GM23248 (cell line): ENCODE results near the gene STAM. TPM values are rescaled to one million over a fixed set of nuclear protein-coding genes. Genes with fewer than 3 reads are reported as not detected.
A peak's percentile ranks its signal among the peaks of the same experiment; 100 is the strongest.

Experiments
- DNase-seq: peaks from one replicate; pipeline ENCODE4 v3.0.0-alpha.2; 2015
- H2AFZ ChIP-seq: fragments of 200-600 bp; sonication (generic); 2 replicates; pipeline ENCODE4 v1.6.1; 2016; ENCODE audit warnings: antibody characterized with exemption
- H3F3A ChIP-seq: fragments of 200-600 bp; sonication (generic); 2 replicates; pipeline ENCODE4 v1.6.1; 2016; ENCODE audit warnings: mild to moderate bottlenecking, antibody characterized with exemption, mixed run types; ENCODE audit not compliant: insufficient read depth
- H3K27ac ChIP-seq: fragments of 200-600 bp; sonication (generic); 2 replicates; pipeline ENCODE4 v1.5.1; 2016; ENCODE audit warnings: mild to moderate bottlenecking
- H3K27me3 ChIP-seq: fragments of 200-600 bp; sonication (generic); replicated peaks from 2 replicates; pipeline ENCODE4 v1.6.1; 2016; ENCODE audit warnings: mild to moderate bottlenecking; ENCODE audit not compliant: insufficient read depth
- H3K36me3 ChIP-seq: fragments of 200-600 bp; sonication (generic); 2 replicates; pipeline ENCODE4 v1.6.1; 2016; ENCODE audit warnings: low read depth, mild to moderate bottlenecking
- H3K4me1 ChIP-seq: fragments of 200-600 bp; sonication (generic); 2 replicates; pipeline ENCODE4 v1.6.1; 2016; ENCODE audit warnings: mild to moderate bottlenecking; ENCODE audit not compliant: insufficient read depth
- H3K4me2 ChIP-seq: fragments of 200-600 bp; sonication (generic); one replicate; pipeline ENCODE4 v1.6.1; 2016; ENCODE audit warnings: mild to moderate bottlenecking; ENCODE audit not compliant: unreplicated experiment
- H3K4me3 ChIP-seq: fragments of 200-600 bp; sonication (generic); 2 replicates; pipeline ENCODE4 v1.5.1; 2016; ENCODE audit warnings: mild to moderate bottlenecking
- H3K79me2 ChIP-seq: fragments of 200-600 bp; sonication (generic); 2 replicates; pipeline ENCODE4 v1.6.1; 2016; ENCODE audit warnings: mild to moderate bottlenecking; ENCODE audit not compliant: insufficient read depth
- H3K9ac ChIP-seq: fragments of 200-600 bp; sonication (generic); 2 replicates; pipeline ENCODE4 v1.6.1; 2016; ENCODE audit warnings: mild to moderate bottlenecking
- H3K9me2 ChIP-seq: fragments of 200-600 bp; sonication (generic); 2 replicates; pipeline ENCODE4 v1.6.1; 2016; ENCODE audit warnings: mixed run types, mild to moderate bottlenecking, moderate library complexity; ENCODE audit not compliant: insufficient read depth
- H3K9me3 ChIP-seq: fragments of 200-600 bp; sonication (generic); one replicate; pipeline ENCODE4 v1.6.1; 2017; ENCODE audit warnings: low read depth
- H4K20me1 ChIP-seq: fragments of 200-600 bp; sonication (generic); 2 replicates; pipeline ENCODE4 v1.6.0; 2016; ENCODE audit not compliant: insufficient read depth
- EZH2 ChIP-seq: fragments of 200-600 bp; sonication (generic); IDR thresholded peaks from 2 replicates; pipeline ENCODE4 v1.6.1; 2018; ENCODE audit warnings: antibody characterized with exemption, mild to moderate bottlenecking; ENCODE audit not compliant: insufficient read depth, poor library complexity, severe bottlenecking
- EZH2phosphoT487 ChIP-seq: fragments of 200-600 bp; sonication (generic); IDR thresholded peaks from 2 replicates; pipeline ENCODE4 v1.6.1; 2018; ENCODE audit warnings: antibody characterized with exemption, moderate library complexity, mild to moderate bottlenecking, low read depth; ENCODE audit not compliant: insufficient read depth
- WGBS, 2 experiments: methylation state at CpG; one replicate each; pipeline ENCODE4 v1.1.6; 2015 to 2017; ENCODE audit warnings: low lambda C conversion rate in 2 of 2, low coverage in 1 of 2; ENCODE audit errors: missing lambda C conversion rate in 2 of 2; 5-methylcytosine and 5-hydroxymethylcytosine counted together
- in situ Hi-C: fragments of 300-500 bp; cut with MboI; formaldehyde crosslinking; loops from 2 replicates; pipeline ENCODE4 v1.15.0; 2020
- polyA plus RNA-seq: library from polyadenylated mRNA; unstranded; fragments of >200 nt; fragmentation: Nextera tagmentation; extraction: Ambion mirVana; gene quantifications from 2 replicates; pipeline ENCODE4 v1.2.1, GENCODE V29; 2016
- total RNA-seq: library from RNA; depleted of rRNA; stranded (reverse); fragments of >200 nt; shearing (Covaris generic); gene quantifications from 2 replicates; pipeline ENCODE4 v1.2.3, GENCODE V29; 2014

STAM gene
- total and polyA plus RNA-seq, 2 experiments from 2014 or later = 25.2 to 29.2 TPM

DNA sequence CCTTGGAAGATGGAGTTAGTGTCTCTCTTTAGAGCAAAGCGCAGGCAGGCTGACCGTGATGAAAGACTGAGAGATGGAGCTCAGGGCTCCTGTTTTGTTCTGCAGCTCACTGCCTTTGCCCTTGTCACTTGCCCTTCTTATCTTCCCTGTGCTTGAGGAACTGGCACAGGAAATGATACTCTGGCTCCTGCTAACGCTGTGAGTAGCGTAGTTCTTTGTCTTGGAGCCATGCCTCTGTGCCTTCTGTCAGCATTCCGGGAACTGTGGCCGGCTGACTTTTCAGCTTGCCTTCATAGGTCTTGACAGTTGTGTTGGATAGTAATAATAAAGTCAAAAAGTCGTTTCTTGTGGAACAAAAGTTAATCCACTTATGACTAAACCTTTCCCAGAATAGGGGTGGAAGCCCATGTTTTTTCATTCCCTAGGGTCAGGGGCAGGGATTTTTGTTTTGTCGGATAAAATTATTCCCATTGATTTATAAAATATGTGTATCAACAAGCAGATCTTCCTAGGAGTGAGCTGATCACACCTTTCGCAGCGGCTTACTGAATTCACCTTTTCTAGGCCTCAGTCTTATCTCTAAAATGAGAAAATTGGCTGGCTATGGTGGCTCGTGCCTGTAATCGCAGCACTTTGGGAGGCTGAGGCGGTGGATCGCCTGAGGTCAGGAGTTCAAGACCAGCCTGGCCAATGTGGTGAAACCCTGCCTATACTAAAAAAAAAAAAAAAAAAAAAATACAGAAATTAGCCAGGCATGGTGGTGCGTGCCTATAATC lies 91.4 kb downstream of the STAM start:
- no peak for DNase-seq
- WGBS, 2 experiments = 90 to 94% methylated on average over 15 of the region's 15 CpGs

DNA sequence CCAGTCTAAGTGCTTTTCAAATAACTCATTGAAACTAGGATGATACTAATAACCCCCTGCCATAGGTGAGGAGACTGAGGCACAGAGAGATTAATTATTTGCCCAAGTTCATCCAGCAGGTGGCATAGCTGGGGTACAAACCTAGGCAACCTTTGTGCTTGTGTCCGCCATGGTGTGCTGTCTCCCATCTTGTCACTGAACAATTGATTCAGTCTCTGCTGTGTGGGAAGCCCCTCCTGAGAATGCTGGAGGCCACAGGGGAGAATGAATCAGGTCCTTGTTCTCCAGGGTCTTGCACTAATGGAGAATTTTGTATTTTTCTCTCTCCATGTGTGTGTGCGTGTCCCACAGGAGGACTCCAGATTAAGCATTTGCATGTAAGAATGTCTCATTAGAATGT lies 92.3 kb downstream of the STAM start:
- H3K4me2 ChIP-seq = no peak overlapping the region
- H3K4me3 ChIP-seq = no peak overlapping the region
- no peaks in the 10 kb centered on the region for H4K20me1 ChIP-seq
- no peaks in the 10 kb centered on the region for H3F3A ChIP-seq
- in situ Hi-C loops = loop anchor here (10.0 kb wide), 1 partner anchor 131 kb away; no protein-coding TSS in a partner anchor
- no peaks in the 10 kb centered on the region for H3K27me3 ChIP-seq
- no peaks in the 10 kb centered on the region for H3K9me3 ChIP-seq
- H2AFZ ChIP-seq = no peak overlapping the region
- H3K9ac ChIP-seq = no peak overlapping the region
- TF ChIP-seq EZH2phosphoT487 = no peak
- no peak for TF ChIP-seq EZH2
- no peak for DNase-seq
- no peaks in the 10 kb centered on the region for H3K9me2 ChIP-seq
- H3K36me3 ChIP-seq = no peaks in the 10 kb centered on the region
- 88 to 98% methylated on average over 2 of the region's 2 CpGs for WGBS, 2 experiments
- H3K79me2 ChIP-seq = no peaks in the 10 kb centered on the region
- H3K27ac ChIP-seq = no peak overlapping the region
- no peaks in the 10 kb centered on the region for H3K4me1 ChIP-seq

More for the DNA sequence above, 91.4 kb downstream of the STAM start:
- Histone ChIP-seq H2AFZ (no peak overlapping the region), H4K20me1 (no peaks in the 10 kb centered on the region), H3F3A (no peaks in the 10 kb centered on the region), H3K4me1 (no peaks in the 10 kb centered on the region), H3K4me2 (no peak overlapping the region), H3K79me2 (no peaks in the 10 kb centered on the region), H3K4me3 (no peak overlapping the region), H3K27me3 (no peaks in the 10 kb centered on the region), H3K27ac (no peak overlapping the region), H3K9me3 (no peaks in the 10 kb centered on the region), H3K36me3 (no peaks in the 10 kb centered on the region), H3K9me2 (no peaks in the 10 kb centered on the region), H3K9ac (no peak overlapping the region)
- in situ Hi-C loops = loop anchor here (10.0 kb wide), 1 partner anchor 131 kb away; no protein-coding TSS in a partner anchor
- no peak for TF ChIP-seq EZH2
- TF ChIP-seq EZH2phosphoT487 = no peak

DNA sequence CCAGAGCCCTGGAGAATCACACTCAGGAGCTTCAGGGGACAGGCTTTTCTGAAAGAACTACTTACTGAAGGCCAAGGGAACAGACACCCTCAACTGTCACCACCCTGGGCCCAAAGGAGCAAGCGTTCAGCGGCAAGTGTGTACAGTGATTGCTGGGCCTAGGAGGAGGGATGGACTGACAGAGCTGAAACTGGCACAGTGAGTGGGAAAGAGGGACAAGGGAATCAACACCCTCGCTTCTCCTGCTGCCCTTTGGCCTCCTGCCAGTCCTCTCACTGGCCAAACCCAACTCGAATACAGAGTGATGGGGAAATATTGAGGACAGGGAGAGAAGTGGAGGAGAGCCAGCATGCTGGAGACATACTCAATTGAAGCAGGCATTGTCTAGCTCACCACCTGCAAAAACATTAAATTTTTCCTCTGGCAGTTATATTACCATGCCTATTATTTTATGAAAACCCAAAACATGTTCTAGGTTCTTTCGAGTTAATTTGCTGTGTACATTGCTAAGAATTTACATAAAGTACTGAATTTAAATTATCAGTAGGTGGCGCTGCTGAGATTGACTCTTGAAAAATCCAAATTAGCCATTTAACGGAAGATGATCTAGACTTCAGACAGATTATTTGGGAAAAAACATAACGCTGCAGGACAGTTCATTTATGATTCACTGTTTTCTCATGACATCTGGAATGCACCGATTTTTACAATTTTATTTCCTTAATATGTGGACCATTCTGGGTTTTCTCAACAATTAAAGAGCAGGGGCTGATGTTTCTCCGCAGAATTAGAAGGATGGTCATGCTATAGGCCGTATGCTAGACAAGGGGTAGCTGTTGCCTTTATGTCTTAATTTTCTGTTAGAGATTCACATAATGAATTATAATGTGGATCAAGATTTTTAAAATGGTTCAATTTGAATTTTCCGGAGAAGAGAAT lies 93.3 kb downstream of the STAM start:
- in situ Hi-C loops = loop anchor here (10.0 kb wide), 1 partner anchor 132 kb away; no protein-coding TSS in a partner anchor
- WGBS, 2 experiments = 39 to 41% methylated on average over 12 of the region's 12 CpGs
- H3K4me3 ChIP-seq = no peak overlapping the region

DNA sequence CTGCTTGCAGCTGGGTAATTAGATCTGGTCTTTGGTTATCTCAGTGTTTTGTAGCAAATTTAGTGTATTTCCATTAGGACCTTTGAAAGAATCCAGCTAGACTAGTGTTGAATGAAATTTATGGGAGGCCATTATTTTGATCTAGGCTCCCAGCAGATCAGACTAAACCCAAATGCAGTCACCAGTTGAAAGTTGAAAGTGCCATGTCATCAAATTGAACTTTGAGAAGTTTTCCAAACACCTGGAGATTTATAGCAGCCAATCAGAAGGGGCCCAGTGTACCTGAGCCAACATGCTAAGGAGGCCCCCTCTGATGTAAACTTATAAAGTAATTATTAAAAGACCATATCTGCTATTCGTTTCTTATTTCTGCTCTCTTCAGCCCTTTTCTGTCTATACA lies 96.7 kb downstream of the STAM start:
- H3K4me2 ChIP-seq = no peak overlapping the region
- no peaks in the 10 kb centered on the region for H3K9me2 ChIP-seq
- H3K27me3 ChIP-seq = no peaks in the 10 kb centered on the region
- H3F3A ChIP-seq = no peaks in the 10 kb centered on the region
- no peaks in the 10 kb centered on the region for H3K36me3 ChIP-seq
- H4K20me1 ChIP-seq = no peaks in the 10 kb centered on the region
- H3K4me1 ChIP-seq = no peaks in the 10 kb centered on the region
- no peak overlapping the region for H3K4me3 ChIP-seq
- no peak overlapping the region for H2AFZ ChIP-seq
- H3K79me2 ChIP-seq = no peaks in the 10 kb centered on the region
- TF ChIP-seq EZH2 = no peak
- no peak for TF ChIP-seq EZH2phosphoT487
- no peak overlapping the region for H3K27ac ChIP-seq
- WGBS, 2 experiments = 96 to 97% methylated on average over 1 of the region's 1 CpG
- H3K9ac ChIP-seq = no peak overlapping the region
- no peaks in the 10 kb centered on the region for H3K9me3 ChIP-seq
- in situ Hi-C loops = no loop called here
- DNase-seq = no peak

More for the DNA sequence above, 93.3 kb downstream of the STAM start:
- H4K20me1 ChIP-seq = no peaks in the 10 kb centered on the region
- H3K27ac ChIP-seq = no peak overlapping the region
- DNase-seq = peak; percentile 65
- H3K36me3 ChIP-seq = no peaks in the 10 kb centered on the region
- no peak overlapping the region for H3K9ac ChIP-seq
- no peaks in the 10 kb centered on the region for H3K9me2 ChIP-seq
- H3K4me1 ChIP-seq = no peaks in the 10 kb centered on the region
- no peak overlapping the region for H2AFZ ChIP-seq
- H3K79me2 ChIP-seq = no peaks in the 10 kb centered on the region
- H3F3A ChIP-seq = no peaks in the 10 kb centered on the region
- no peaks in the 10 kb centered on the region for H3K27me3 ChIP-seq
- no peak for TF ChIP-seq EZH2phosphoT487
- TF ChIP-seq EZH2 = no peak
- no peaks in the 10 kb centered on the region for H3K9me3 ChIP-seq
- peak overlapping the region; percentile 39 for H3K4me2 ChIP-seq
